Right ventricle myocardium superior (tissue), 1 donor: ENCODE data around the gene ACTA1. TPM values are rescaled to one million over a fixed set of nuclear protein-coding genes. Genes with fewer than 3 reads are reported as not detected.
"Not testable (repeated sequence)": the region's sequence is repeated elsewhere in the genome, so short reads cannot be mapped to it uniquely, and the experiment has no call there.

Source experiments
- ATAC-seq: fragments of 200-7000 bp; cut with Tn5 transposase; one replicate; pipeline ENCODE4 v1.9.1; 2020; ENCODE audit warnings: mild to moderate bottlenecking; ENCODE audit not compliant: poor library complexity
- DNase-seq: peaks from one replicate; pipeline ENCODE4 v3.0.0-alpha.2; 2020
- intact Hi-C: fragments of 100-400 bp; cut with DNase I; formaldehyde crosslinking; loops from one replicate; pipeline ENCODE4 v1.11.2; 2022
- total RNA-seq: library from RNA; stranded (reverse); fragmentation: NEBNext Ultra II Directional; extraction: Animal tissue kit (Norgen Biotek cat#: 25700); gene quantifications from one replicate; pipeline ENCODE4 v1.2.1, GENCODE V29; 2021
- donor health status: DM: no; HTN: yes; CAD: no; lungs with severe emphysema.

ACTA1 gene
- total RNA-seq, 1 donor from 2014 or later, result 577 TPM

DNA sequence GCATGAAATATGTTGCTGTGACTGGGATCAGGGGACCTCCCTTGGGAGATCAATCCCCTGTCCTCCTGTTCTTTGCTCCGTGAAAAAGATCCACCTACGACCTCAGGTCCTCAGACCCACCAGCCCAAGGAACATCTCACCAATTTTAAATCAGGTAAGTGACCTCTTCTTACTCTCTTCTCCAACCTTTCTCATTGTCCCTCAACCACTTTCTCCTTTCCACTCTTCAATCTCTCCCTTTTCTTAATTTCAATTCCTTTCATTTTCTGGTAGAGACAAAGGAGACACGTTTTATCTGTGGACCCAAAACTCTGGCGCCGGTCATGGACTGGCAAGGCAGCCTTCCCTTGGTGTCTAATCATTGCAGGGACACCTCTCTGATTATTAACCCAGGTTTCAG, 21.1 kb downstream of the ACTA1 start:
- ATAC-seq, intact Hi-C loops, DNase-seq: not testable (repeated sequence)

DNA sequence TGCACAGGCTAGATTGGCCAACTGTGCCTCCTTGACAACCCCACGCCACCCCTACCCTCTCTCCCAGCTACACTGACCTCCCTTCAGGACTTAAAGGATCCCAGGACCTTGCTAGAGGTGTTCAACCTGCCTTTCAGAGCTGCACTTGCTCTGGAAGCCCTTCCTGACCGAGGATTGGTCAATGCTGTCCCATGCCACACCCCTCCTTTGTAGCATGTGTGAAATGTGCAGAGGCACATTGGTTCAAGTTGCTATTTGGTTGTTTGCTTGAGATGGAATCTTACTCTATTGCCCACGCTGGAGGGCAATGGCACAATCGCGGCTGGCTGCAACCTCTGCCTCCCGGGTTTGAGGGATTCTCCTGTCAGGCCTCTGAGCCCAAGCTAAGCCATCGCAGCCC, 21.8 kb downstream of the ACTA1 start:
- ATAC-seq (no peak), DNase-seq (no peak)
- intact Hi-C loops, result no loop called here

DNA sequence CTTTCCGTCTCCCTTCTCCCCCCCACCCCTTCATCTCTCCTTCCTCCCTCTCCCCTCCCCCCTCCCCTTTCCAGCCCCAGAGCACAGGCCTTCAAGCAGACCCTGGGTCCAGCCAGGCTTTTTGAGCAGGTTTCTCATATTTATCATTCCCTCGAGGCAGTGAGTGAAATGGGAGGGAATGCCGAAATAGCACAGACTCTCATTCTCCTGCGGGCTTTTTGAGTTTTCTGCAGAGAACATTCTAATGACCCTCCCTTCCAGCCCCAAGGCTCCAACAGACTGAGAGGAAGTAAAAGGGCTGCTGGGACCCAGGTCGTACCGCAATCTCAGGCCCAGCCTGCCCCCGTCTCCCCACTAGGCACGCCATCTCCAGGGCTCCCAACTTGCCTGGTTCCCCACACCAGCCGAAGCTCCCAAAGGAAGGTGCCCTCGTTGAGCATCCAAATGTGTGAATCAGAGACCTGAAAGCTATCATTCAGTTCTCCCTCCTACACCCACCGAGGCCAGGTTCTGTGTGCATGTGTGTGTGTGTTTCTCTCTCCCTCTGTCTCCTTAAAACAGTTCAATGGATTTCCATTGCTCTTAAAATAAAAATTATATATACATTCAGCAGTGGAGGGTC, 22.3 kb downstream of the ACTA1 start:
- ATAC-seq (no peak), DNase-seq (no peak)
- intact Hi-C loops, result no loop called here

DNA sequence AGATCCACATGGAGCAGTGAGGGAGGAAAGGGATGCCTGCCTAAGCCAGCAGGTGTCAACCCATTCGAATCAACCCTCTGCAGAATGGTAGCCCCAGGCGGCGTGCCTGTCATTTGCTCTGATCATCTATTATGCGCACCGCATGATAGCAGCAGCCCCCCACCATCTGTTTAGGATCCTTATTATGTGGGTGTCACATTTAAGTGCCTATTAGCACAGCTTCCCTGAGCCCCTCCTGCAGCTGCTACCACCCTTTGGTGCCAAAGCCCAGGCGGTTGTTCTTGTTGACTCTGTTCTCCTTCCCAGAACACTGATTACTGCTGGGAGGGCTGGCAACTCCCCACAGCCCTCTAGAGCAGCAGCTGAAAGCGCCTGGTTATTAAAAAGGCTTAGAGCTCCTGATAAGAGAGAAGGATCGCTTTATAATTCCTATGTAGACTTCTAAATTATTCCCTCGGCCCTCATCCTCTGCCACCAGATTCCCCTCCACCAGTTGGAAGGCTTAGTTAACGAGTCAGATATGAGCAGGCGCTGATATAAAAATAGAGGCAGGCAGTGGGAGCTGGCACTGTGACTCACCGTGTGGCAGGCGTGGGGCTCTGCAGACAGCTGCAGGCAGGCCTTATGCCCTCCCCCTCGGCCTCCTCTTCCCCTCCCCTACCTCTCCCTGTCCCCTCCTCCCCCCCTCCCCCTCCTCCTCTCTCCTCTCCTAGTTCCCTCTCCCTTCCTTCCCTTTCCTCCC, 23.0 kb downstream of the ACTA1 start:
- ATAC-seq, result peak; percentile 90
- DNase-seq, result peak; percentile 83
- intact Hi-C loops, result no loop called here

DNA sequence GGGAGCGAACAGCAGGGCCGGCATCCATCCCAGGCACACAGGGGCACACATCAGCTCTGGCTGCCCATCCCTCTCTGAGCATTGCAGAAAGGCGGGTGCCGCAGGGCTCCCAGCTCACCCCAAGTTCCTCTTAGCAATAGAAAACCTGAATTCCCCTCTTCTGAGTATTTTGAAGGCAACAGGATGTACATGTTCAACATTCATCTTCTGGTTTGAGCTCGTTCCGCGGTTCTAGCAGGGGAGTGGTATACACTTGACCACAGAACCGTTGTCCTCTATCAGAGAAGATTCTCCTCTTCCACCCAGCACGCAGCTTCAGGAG, 23.6 kb downstream of the ACTA1 start:
- ATAC-seq, result no peak
- DNase-seq, result no peak

DNA sequence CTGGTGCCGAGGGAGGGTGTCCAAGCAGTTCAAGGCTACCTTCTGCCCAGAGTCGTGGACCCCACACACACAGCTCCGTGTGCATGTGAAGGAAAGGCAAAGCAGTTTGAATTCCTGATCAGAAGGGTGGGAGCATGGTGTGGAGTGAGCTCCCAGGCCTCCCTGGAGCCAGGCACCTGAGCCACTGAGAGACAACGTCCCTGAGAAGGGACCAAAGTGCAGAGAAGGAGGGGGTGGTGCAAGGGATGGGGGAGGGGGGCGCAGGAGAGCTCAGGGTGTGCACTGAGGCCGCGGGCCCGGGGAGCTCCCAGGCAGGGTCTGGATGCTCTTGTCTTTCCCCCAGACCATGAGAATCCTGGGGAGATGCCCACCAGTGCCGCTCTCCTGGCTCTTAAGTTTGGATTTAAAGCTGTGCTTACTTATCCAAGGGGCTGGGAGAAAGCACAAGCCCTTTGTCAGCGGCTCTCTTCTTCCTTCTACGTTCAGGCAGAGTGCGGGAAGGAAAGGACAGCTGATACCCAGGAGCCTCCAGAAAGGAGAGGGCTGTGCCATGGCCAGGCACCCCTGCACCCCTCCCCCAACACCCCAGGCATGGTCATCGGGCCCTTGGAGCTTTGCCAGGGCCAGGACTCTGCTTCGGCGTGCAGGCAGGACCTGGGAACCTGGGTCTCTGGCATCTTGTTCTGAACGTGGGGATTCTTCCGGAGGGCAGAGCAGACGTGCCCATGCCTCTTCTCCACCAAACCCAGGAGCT, 24.1 kb downstream of the ACTA1 start:
- ATAC-seq (peak; percentile 13), DNase-seq (peak; percentile 45)
- intact Hi-C loops, result no loop called here

More for the DNA sequence above, 23.6 kb downstream of the ACTA1 start:
- intact Hi-C loops, result no loop called here

DNA sequence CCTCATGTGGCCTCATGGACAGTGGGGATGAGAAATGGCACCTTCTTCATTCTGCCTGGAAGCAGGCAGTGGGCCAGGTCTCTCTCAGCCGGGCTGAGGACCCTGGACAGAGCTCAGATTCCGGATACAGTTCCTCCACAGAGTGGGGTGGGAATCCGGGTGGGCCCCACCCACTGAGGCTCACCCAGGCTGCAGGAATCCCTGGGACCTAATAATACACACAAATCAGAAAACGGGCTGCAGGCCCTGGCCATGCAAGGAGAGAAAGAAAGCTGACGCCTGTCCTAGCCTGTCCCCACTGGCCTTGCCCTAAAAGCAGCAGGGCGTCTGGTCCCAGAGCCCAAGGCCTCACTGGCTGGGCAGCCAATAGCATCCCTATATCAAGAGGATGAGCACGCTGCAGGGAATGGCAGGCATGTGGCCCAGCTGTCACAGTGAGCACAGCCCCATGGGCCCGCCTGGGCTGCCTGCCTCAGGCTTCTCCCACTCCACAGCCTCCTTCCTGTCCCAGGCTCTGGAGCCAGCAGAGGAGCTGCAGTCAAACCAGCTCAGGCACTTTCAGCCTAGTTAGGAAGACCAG, 25.3 kb downstream of the ACTA1 start:
- ATAC-seq, result peak; percentile 71
- DNase-seq, result peak; percentile 74
- intact Hi-C loops, result no loop called here

DNA sequence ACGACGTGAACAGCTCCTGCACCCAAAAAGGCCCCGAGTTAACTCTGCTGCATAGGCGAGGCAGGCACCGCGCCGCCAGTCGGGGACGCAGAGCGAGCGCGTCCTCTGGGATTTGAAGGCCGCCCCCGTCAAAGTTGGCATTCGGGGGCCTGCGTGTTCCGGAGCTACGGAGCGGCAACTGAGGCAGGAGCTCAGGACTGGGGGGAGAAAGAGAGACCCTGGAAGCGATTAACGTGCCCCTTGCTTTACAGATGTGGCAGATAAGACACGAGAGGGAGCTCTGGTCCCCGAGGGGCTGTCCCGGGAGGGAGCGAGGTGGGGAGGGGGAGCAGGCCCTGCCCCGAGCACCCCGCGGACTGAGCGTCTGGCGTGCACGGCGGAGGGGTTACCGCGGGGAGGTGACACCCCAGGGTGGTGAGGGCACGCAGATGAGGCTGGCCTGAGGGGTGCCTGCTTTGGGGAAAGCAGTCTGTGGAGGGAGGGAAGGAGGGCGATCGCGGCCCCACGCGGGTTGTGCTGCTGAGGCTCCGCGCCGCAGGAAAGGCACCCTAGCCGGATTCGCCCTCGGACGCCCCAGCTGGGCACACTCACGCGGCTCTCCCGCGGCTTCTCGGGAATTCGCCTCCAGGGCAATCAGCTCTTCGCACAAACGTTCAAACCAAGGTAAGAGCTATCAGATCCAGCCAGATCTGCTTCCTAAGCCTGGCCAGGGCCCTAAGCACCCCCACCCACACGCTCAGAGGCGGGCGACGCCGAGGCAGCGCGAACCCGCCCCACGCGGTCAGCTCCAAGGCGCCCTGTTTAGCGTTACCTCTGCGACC, 26.5 kb downstream of the ACTA1 start:
- ATAC-seq (no peak), DNase-seq (no peak)
- intact Hi-C loops, result no loop called here

DNA sequence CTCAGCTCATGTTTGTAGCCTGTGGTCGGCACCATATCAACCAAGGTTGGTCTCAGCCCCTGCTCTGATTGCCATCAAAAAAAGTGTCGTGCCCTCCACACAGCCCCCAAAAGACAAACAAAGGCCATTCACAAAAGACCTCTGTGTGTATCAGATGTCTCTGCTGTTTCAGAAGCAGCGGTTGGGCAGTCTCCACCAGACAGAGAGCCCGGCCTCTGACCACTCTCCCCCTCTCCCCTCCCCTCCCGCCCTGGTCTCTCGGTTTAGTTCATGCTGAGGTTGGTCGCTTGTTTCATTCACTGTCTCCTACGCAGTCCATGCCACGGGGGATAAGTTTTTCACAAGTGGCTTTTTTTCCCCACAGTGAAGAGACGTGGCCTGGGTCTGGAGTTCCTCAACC, 27.1 kb downstream of the ACTA1 start:
- intact Hi-C loops, result no loop called here
- no peak for ATAC-seq

DNA sequence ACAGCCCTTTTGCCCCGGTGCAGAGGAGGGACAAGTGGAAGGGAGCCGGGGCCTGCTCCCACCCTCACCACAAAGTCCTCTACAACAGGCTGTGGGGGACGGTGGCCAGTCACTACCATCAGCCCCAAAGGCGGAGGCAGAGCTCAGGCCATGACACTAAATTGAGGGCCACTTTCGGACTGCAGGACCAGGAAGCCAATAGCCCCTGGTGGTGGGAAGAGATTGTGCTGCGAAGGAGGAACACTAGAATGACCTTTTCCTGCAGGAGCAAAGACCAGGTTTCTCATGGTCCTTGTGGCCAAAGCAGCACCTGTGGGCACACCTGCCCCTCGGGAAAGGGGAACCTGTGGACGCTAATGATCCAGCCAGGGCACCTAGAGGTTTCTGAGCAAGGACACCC, 30.3 kb downstream of the ACTA1 start:
- intact Hi-C loops, result no loop called here
- ATAC-seq (no peak), DNase-seq (no peak)

More for the DNA sequence above, 27.1 kb downstream of the ACTA1 start:
- DNase-seq, result no peak

DNA sequence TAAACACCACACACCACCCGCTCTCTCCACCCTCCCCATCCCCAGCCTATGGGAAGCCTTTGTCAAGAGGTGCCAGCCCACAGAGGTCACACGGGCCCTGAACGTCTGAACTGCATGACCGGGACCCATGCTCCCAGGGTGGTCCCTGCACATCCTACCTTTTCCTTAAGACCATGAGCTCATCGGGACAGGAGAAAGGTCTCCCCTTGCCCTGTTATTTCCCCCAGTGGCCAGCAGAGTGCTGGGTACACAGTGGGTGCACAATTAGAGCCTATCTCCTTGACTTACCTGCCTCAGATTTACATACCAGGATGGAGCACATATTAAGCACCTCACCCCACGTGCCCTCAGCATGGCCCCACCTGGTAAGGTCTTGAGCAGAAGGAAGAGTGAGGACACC, 30.9 kb downstream of the ACTA1 start:
- ATAC-seq, result no peak
- intact Hi-C loops, result no loop called here
- no peak for DNase-seq

DNA sequence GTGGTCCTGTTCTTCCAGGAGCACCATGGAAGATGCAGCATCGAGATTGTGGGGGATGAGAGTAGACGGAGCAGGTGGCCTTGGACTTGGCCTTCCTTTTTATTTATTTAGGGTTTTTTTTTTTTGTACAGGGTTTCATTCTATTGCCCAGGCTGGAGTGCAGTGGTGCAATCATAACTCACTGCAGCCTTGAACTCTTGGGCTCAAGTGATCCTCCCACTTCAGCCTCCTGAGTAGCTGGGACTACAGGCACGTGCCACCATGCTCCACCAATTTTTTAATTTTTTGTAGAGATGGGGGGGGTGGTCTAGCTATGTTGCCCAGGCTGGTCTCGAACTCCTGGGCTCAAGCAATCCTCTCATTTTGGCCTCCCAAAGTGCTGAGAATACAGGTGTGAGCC, 31.6 kb downstream of the ACTA1 start:
- DNase-seq, ATAC-seq, intact Hi-C loops: not testable (repeated sequence)

DNA sequence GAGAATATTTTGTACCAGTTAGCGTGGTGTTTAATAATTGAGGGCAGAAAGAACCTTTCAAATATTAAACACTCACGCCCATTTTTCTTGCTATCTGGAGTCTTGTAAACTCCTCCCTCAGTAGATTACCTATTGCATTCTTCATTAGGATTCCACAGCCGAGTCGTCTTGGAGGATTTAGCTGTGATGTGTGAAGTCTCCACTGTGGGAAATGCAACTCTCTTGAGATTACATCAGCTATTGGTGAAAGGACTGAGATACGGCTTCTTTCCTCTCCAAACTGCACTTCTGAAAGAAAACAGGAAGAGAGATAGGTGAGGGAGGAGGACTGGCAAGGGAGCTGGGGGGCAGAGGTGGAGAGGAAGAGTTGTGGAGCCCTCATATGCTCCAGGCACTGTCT, 36.1 kb downstream of the ACTA1 start:
- ATAC-seq (no peak), DNase-seq (no peak)
- intact Hi-C loops, result no loop called here

DNA sequence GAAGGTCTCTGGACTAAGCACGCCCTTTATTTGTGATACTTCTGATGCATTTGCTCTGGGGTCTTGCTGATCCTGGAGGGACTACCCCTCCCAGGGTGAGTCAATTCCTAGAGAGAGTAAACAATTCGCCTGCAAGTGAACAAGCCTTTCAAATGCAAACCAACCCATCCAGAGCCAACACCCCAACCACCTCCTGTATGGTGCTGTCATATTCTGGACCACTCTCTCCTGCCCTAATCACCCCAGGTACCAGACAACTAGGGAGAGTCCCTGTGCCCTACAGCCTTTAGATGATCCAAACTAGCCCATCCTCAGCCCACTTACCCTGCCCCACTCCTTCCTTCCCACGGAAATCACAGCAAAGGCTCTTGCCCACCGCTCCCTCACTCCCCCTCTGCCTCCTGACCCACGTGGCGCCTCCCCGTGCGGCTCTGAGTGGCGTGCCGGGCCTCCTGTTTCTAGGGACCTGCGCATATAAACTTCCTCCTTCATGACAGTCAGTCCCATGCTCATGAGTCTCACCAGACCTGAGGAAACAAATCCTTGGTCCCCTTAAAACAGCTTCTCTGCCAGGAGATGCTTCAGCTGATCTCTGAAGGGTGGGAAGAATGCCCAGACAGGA, 37.2 kb downstream of the ACTA1 start:
- intact Hi-C loops, result no loop called here
- DNase-seq, result no peak
- no peak for ATAC-seq

DNA sequence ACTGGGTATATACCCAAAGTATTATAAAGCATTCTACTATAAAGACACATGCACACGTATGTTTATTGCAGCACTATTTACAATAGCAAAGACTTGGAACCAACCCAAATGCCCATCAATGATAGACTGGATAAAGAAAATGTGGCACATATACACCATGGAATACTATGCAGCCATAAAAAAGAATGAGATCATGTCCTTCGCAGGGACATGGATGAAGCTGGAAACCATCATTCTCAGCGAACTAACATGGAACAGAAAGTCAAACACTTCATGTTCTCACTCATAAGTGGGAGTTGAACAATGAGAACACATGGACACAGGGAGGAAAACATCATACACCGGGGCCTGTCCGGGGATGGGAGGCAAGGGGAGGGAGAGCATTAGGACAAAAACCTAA, 39.4 kb downstream of the ACTA1 start:
- not testable (repeated sequence) for ATAC-seq

DNA sequence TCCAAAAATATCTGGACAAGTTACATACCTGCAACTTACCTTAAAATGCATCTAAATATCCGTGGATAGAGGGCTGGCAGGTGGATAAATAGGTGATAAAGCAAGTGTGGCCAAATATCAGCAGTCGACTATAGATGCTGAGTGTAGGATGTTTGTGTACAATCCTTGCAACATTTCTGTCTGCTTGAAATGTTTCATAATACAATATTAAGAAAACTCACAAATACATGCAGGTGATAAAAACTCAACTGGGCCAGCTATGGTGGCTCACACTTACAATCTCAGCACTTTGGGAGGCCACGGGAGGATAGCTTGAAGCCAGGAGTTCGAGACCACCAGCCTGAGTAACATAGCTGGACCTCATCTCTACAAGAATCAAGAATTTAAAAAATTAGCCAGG, 41.0 kb downstream of the ACTA1 start:
- intact Hi-C loops, result no loop called here
- ATAC-seq (no peak), DNase-seq (no peak)

More for the DNA sequence above, 39.4 kb downstream of the ACTA1 start:
- intact Hi-C loops, DNase-seq: not testable (repeated sequence)

DNA sequence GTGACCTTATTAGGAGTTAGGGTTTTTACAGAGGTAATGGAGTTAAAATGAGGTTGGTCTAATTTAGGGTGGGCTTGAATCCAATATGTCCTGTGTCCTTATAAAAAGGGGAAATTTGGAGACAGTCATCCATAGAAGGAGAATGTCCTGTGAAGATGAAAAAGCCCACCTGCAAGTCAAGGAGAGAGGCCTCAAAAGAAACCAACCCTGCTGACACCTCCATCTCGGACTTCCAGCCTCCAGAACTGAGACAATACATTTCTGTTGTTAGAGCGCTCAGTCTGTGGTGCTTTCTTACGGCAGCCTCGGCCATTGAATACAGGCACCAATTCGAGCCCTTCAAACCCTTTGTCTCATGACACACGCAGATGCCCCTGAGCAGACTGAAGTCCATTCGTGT, 43.8 kb downstream of the ACTA1 start:
- intact Hi-C loops, result no loop called here
- ATAC-seq (no peak), DNase-seq (no peak)

DNA sequence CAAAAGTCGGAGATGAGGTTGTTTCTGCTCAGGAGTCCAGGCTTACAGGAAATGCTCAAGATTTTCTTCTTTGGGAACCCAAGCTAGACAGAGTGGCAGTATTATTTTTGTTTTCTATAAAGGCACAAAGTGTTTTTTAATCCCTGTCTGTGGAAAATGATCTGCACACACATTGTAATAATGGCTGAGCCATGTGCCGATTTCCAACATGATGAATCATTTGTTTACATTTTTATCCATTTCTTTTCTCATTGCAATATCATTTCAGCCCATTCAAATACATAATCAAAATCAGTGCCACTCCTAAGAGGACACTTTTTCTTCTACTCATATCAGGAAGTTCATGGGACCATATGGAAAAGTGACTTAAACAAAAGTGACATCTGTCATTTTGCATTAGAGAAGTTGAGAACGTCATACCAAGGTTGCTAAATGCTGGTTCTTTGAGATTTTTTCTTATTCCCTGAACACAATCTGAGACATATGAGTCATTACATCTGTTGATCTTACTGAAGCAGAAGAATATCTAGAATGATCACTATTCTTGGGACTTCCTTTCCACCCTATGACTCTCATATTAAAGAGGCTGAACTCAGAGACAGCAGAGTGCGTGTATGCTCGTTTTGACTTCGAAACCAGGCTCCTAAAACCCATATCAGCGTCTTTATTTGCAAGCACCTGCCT, 44.9 kb downstream of the ACTA1 start:
- DNase-seq (no peak), ATAC-seq (no peak)
- intact Hi-C loops, result no loop called here
